Karpas-422 (cell line): ENCODE results near the gene HSD11B1L. TPM values are rescaled to one million over a fixed set of nuclear protein-coding genes. Genes with fewer than 3 reads are reported as not detected.

ENCODE experiments used
- DNase-seq: peaks from one replicate; pipeline ENCODE4 v3.0.0-alpha.2; 2015
- H2AFZ ChIP-seq: fragments of 200-600 bp; sonication (generic); 2 replicates; pipeline ENCODE4 v1.6.1; 2014; ENCODE audit warnings: antibody characterized with exemption, low read length, mixed read lengths
- H3K27ac ChIP-seq: fragments of 200-600 bp; sonication (generic); 2 replicates; pipeline ENCODE4 v1.5.1; 2014; ENCODE audit warnings: mild to moderate bottlenecking, low read length, moderate library complexity
- H3K27me3 ChIP-seq: fragments of 200-600 bp; sonication (generic); 2 replicates; pipeline ENCODE4 v1.6.1; 2014; ENCODE audit warnings: low read length, mixed read lengths
- H3K36me3 ChIP-seq: fragments of 200-600 bp; sonication (generic); 2 replicates; pipeline ENCODE4 v1.6.1; 2014; ENCODE audit warnings: low read length, mixed read lengths; ENCODE audit not compliant: insufficient read depth
- H3K4me1 ChIP-seq: fragments of 200-600 bp; sonication (generic); 2 replicates; pipeline ENCODE4 v1.6.1; 2014; ENCODE audit warnings: mild to moderate bottlenecking, low read length, mixed read lengths
- H3K4me2 ChIP-seq: fragments of 200-600 bp; sonication (generic); 2 replicates; pipeline ENCODE4 v1.6.1; 2014; ENCODE audit warnings: low read length, low read depth, mild to moderate bottlenecking; ENCODE audit not compliant: poor library complexity, severe bottlenecking
- H3K4me3 ChIP-seq: fragments of 200-600 bp; sonication (generic); 2 replicates; pipeline ENCODE4 v1.5.1; 2014; ENCODE audit warnings: mild to moderate bottlenecking, antibody characterized with exemption, low read length, mixed read lengths
- H3K79me2 ChIP-seq: fragments of 200-600 bp; sonication (generic); 2 replicates; pipeline ENCODE4 v1.6.1; 2014; ENCODE audit warnings: mild to moderate bottlenecking, low read length, mixed read lengths
- H3K9ac ChIP-seq: fragments of 200-600 bp; sonication (generic); 2 replicates; pipeline ENCODE4 v1.6.0; 2014; ENCODE audit warnings: low read length
- H3K9me2 ChIP-seq: fragments of 200-600 bp; sonication (generic), shearing (Covaris generic); replicated peaks from 2 replicates; pipeline ENCODE4 v1.6.0; 2014; ENCODE audit warnings: mild to moderate bottlenecking, low read length, moderate library complexity; ENCODE audit not compliant: insufficient read depth
- H3K9me3 ChIP-seq: fragments of 300-700, 200-600 bp; sonication (generic); 2 replicates; pipeline ENCODE4 v1.6.1; 2014; ENCODE audit warnings: low read length, mixed read lengths
- H4K20me1 ChIP-seq: fragments of 200-600 bp; sonication (generic); 2 replicates; pipeline ENCODE4 v1.6.1; 2014; ENCODE audit warnings: mild to moderate bottlenecking, antibody characterized with exemption, low read length, low read depth; ENCODE audit not compliant: insufficient read depth
- total RNA-seq: library from RNA; depleted of rRNA; stranded (reverse); fragments of >200 nt; shearing (Covaris generic); gene quantifications from 2 replicates; pipeline ENCODE4 v1.2.3, GENCODE V29; 2014; ENCODE audit warnings: low replicate concordance

Gene HSD11B1L
- total RNA-seq, 1 experiment from 2014 or later: 6.9 TPM

- H3K9me3 ChIP-seq: no peaks in the 10 kb centered on the region
- peaks cover 18% of the 10 kb centered on the region for H3K4me1 ChIP-seq
- no peak overlapping the region for H3K4me2 ChIP-seq
- no peak overlapping the region for H3K27ac ChIP-seq
- no peak overlapping the region for H2AFZ ChIP-seq
- H3K27me3 ChIP-seq: no peaks in the 10 kb centered on the region
- peaks cover 57% of the 10 kb centered on the region for H3K79me2 ChIP-seq
- H3K4me3 ChIP-seq: no peak overlapping the region
- no peak for DNase-seq
- H4K20me1 ChIP-seq: peaks cover 18% of the 10 kb centered on the region
- peaks cover 19% of the 10 kb centered on the region; the same call in 1 of the 2 replicates for H3K36me3 ChIP-seq
- no peak overlapping the region for H3K9ac ChIP-seq
- no peaks in the 10 kb centered on the region for H3K9me2 ChIP-seq
Observed at GRCh38 chr19:5714816-5715215, 34.0 kb downstream of the HSD11B1L start.

DNA sequence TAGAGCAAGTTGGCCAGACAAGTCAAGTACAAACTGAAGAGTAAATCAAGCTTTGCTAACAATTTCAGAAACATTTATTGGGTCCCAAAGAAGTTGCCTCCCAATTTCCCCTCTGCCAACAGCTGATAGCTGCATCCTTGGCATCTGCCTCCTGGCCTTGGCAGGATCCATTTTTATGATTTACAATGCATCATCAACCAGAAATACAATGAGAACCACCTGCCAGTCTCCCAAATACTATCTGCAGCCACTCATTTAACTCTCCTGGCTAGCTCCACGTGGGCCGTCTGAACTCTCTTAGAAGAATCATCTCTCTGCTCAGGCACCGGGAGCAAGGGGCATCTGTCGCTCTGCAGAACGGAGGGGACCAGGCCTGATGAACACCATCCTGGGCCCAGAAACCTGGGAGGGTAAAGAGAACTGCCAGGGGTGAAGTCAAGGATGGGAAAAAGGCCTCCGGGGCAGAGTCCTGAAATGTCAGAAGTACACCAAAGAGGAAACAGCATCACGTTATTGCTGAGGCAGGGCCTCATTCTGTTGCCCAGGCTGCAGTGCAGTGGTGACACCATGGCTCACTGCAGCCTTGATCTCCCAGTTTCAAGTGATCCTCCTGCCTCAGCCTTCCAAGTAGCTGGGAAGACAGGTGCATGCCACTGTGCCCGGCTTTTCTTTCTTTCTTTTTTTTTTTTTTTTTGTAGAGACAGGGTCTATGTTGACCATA lies 36.5 kb downstream of the HSD11B1L start:
- Histone ChIP-seq H3K79me2 (peaks cover 59% of the 10 kb centered on the region), H3K4me1 (peaks cover 22% of the 10 kb centered on the region), H3K9ac (peak overlapping the region; percentile 82; the same call in 1 of the 2 replicates), H3K36me3 (peaks cover 16% of the 10 kb centered on the region; the same call in 1 of the 2 replicates), H4K20me1 (peaks cover 18% of the 10 kb centered on the region), H3K27me3 (no peaks in the 10 kb centered on the region), H3K4me3 (peak overlapping the region; percentile 82; the same call in 1 of the 2 replicates), H3K27ac (peak overlapping the region; percentile 77; the same call in 1 of the 2 replicates), H3K9me3 (no peaks in the 10 kb centered on the region), H3K4me2 (peak overlapping the region; percentile 98), H2AFZ (no peak overlapping the region), H3K9me2 (no peaks in the 10 kb centered on the region)
- DNase-seq: no peak

GRCh38 chr19:5718037-5718578 lies 37.3 kb downstream of the HSD11B1L start:
- peaks cover 22% of the 10 kb centered on the region for H3K4me1 ChIP-seq
- DNase-seq: no peak
- H3K4me3 ChIP-seq: peak overlapping the region; percentile 82
- no peaks in the 10 kb centered on the region for H3K9me3 ChIP-seq
- H4K20me1 ChIP-seq: peaks cover 18% of the 10 kb centered on the region
- H3K27me3 ChIP-seq: no peaks in the 10 kb centered on the region
- H3K9me2 ChIP-seq: no peaks in the 10 kb centered on the region
- peak overlapping the region; percentile 77; the same call in 1 of the 2 replicates for H3K27ac ChIP-seq
- H3K36me3 ChIP-seq: peaks cover 16% of the 10 kb centered on the region; the same call in 1 of the 2 replicates
- peak overlapping the region; percentile 82 for H3K9ac ChIP-seq
- H3K4me2 ChIP-seq: peak overlapping the region; percentile 98
- peaks cover 59% of the 10 kb centered on the region for H3K79me2 ChIP-seq
- no peak overlapping the region for H2AFZ ChIP-seq

- Histone ChIP-seq H3K27me3 (no peaks in the 10 kb centered on the region), H3K9me2 (no peaks in the 10 kb centered on the region), H3K4me3 (peak overlapping the region; percentile 82), H3K79me2 (peaks cover 56% of the 10 kb centered on the region), H3K4me1 (peaks cover 22% of the 10 kb centered on the region), H3K36me3 (peaks cover 16% of the 10 kb centered on the region; the same call in 1 of the 2 replicates), H3K9me3 (no peaks in the 10 kb centered on the region), H3K4me2 (peak overlapping the region; percentile 98), H2AFZ (no peak overlapping the region), H4K20me1 (peaks cover 17% of the 10 kb centered on the region), H3K9ac (peak overlapping the region; percentile 82), H3K27ac (peak overlapping the region; percentile 77; the same call in 1 of the 2 replicates)
- peak; percentile 67 for DNase-seq
Observed at GRCh38 chr19:5718579-5719273, 37.9 kb downstream of the HSD11B1L start.

DNA sequence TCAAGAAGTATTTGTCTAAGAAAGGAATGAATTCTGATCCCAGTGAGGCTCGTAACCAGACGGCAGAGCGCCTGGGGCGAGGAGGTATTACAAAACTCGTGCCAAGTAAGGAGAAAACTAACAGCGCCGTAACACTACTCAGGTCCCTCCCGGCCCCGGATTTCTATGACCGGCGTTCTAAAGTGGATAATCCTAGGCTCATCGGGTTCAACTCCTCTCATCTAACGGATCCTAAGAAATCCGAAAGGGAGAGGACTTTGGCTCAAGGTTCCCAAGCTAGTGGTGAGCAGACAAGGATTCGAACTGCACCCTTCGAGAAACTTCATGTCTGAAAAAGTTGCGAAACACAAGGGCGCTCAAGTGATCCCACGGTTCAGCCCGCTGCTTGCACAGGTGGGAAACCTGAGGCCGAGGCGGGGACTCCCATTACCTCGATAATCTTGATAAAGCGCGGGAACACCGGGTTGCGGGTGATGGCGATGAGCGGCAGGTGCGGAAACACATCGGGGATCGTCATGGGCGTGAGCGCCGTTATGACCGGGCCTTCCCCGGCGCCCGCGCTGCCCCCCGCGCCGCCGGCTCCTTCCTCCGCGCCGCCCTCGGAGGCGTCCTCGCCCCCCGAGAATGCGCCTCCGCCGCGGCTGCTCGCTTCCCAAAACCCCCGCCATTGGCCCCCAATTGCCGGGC lies 38.6 kb downstream of the HSD11B1L start:
- peaks cover 22% of the 10 kb centered on the region for H3K4me1 ChIP-seq
- peak overlapping the region; percentile 82 for H3K9ac ChIP-seq
- H3K27ac ChIP-seq: peak overlapping the region; percentile 77; the same call in 1 of the 2 replicates
- peak overlapping the region; percentile 98 for H3K4me2 ChIP-seq
- H2AFZ ChIP-seq: no peak overlapping the region
- no peaks in the 10 kb centered on the region for H3K27me3 ChIP-seq
- H3K36me3 ChIP-seq: peaks cover 13% of the 10 kb centered on the region; the same call in 1 of the 2 replicates
- peaks cover 51% of the 10 kb centered on the region for H3K79me2 ChIP-seq
- H4K20me1 ChIP-seq: peaks cover 13% of the 10 kb centered on the region
- H3K9me2 ChIP-seq: no peaks in the 10 kb centered on the region
- no peaks in the 10 kb centered on the region for H3K9me3 ChIP-seq
- peak overlapping the region; percentile 82 for H3K4me3 ChIP-seq
- DNase-seq: peak; percentile 71

- peak within 1 kb of the TSS; percentile 98 for H3K4me2 ChIP-seq
- H4K20me1 ChIP-seq: peaks cover 13% of the 10 kb centered on the region
- H3K9ac ChIP-seq: peak within 1 kb of the TSS; percentile 82
- peak within 1 kb of the TSS; percentile 77; the same call in 1 of the 2 replicates for H3K27ac ChIP-seq
- H2AFZ ChIP-seq: peak within 1 kb of the TSS; percentile 78; the same call in 1 of the 2 replicates
- peaks cover 9% of the 10 kb centered on the region; the same call in 1 of the 2 replicates for H3K36me3 ChIP-seq
- peaks cover 22% of the 10 kb centered on the region for H3K4me1 ChIP-seq
- no peaks in the 10 kb centered on the region for H3K27me3 ChIP-seq
- peak; percentile 100 for DNase-seq
- peaks cover 44% of the 10 kb centered on the region for H3K79me2 ChIP-seq
- H3K9me2 ChIP-seq: no peaks in the 10 kb centered on the region
- H3K9me3 ChIP-seq: no peaks in the 10 kb centered on the region
- H3K4me3 ChIP-seq: peak within 1 kb of the TSS; percentile 82
Observed at GRCh38 chr19:5719961-5720790, 39.3 kb downstream of the HSD11B1L start, which contains the start of the genes CATSPERD and LONP1. Gene CATSPERD (plus strand): TSS chr19:5720637. CDS start chr19:5720738, 101 bp downstream. Gene LONP1 (minus strand): TSS chr19:5720146. CDS start chr19:5720132, 14 bp downstream.

GRCh38 chr19:5727453-5728050 lies 46.7 kb downstream of the HSD11B1L start:
- no peak overlapping the region for H2AFZ ChIP-seq
- no peaks in the 10 kb centered on the region for H4K20me1 ChIP-seq
- no peaks in the 10 kb centered on the region for H3K9me3 ChIP-seq
- H3K4me1 ChIP-seq: no peaks in the 10 kb centered on the region
- no peak overlapping the region for H3K27ac ChIP-seq
- H3K4me3 ChIP-seq: no peak overlapping the region
- no peak overlapping the region for H3K4me2 ChIP-seq
- H3K9me2 ChIP-seq: no peaks in the 10 kb centered on the region
- no peak for DNase-seq
- H3K79me2 ChIP-seq: no peaks in the 10 kb centered on the region
- no peaks in the 10 kb centered on the region for H3K27me3 ChIP-seq
- H3K9ac ChIP-seq: no peak overlapping the region
- H3K36me3 ChIP-seq: no peaks in the 10 kb centered on the region
